Activated naive CD8-positive, alpha-beta T cell treated with anti-CD3 and anti-CD28 coated beads, Interleukin-2, amount 50 U/mL, for 24 hours (primary cell): Measurements from ENCODE around the gene DDX49.
"Not testable (repeated sequence)": the region's sequence is repeated elsewhere in the genome, so short reads cannot be mapped to it uniquely, and the experiment has no call there.

Experiments
- ATAC-seq: fragments of 150-1000 bp; cut with Tn5 transposase; one replicate; pipeline ENCODE4 v1.10.0; 2021
- DNase-seq: peaks from one replicate; pipeline ENCODE4 v3.0.0; 2021
- H3K27ac Mint-ChIP-seq: one replicate; pipeline ENCODE4 v1.8.0; 2021; ENCODE audit warnings: mild to moderate bottlenecking, mixed read lengths
- H3K27me3 Mint-ChIP-seq: one replicate; pipeline ENCODE4 v1.8.0; 2021; ENCODE audit warnings: mixed read lengths
- H3K36me3 Mint-ChIP-seq: one replicate; pipeline ENCODE4 v1.8.0; 2021; ENCODE audit warnings: low read depth, mixed read lengths
- H3K4me1 Mint-ChIP-seq: one replicate; pipeline ENCODE4 v1.8.0; 2021; ENCODE audit warnings: mixed read lengths
- H3K4me3 Mint-ChIP-seq: one replicate; pipeline ENCODE4 v1.8.0; 2021; ENCODE audit warnings: mild to moderate bottlenecking, moderate library complexity, mixed read lengths
- H3K9me3 Mint-ChIP-seq: one replicate; pipeline ENCODE4 v1.8.0; 2021; ENCODE audit warnings: mixed read lengths

Gene DDX49

DNA sequence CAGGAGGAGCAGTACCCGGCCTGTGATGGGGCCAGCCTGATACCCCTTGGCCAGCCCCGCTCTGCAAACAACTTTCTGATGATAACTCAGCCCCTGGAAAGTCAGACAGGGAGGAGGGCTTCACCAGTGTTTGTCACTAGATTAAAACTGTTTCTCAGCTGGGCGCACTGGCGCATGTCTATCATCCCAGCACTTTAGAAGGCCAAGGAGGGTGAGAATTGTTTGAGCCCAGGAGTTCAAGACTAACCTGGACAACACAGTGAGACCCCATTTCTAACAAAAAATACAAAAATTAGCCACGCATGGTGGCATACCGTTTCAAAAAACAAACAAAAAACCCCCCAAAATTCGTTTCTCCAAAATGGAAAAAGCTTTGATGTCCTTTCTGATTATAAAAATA, 18.0 kb upstream of the DDX49 start:
- Mint-ChIP-seq H3K4me3 (no peak overlapping the region), H3K27ac (no peak overlapping the region)
- no peak for ATAC-seq

DNA sequence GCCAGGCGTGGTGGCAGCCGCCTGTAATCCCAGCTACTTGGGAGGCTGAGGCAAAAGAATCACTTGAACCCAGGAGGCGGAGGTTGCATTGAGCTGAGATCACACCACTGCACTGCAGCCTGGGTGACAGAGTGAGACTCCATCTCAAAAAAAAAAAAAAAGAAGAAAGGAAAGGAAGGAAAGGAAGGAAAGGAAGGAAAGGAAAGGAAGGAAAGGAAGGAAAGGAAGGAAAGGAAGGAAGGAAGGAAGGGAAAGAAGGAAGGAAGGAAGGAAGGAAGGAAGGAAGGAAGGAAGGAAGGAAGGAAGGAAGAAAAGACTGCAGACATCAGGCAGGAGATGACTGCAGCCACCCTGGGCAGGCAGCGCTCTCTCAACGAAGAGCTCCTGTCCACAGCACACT, 17.0 kb upstream of the DDX49 start:
- ATAC-seq, H3K4me1 Mint-ChIP-seq, DNase-seq, H3K27ac Mint-ChIP-seq, H3K4me3 Mint-ChIP-seq, H3K9me3 Mint-ChIP-seq, H3K36me3 Mint-ChIP-seq, H3K27me3 Mint-ChIP-seq: not testable (repeated sequence)

More for the DNA sequence above, 18.0 kb upstream of the DDX49 start:
- Mint-ChIP-seq H3K4me1 (peaks cover 5% of the 10 kb centered on the region), H3K36me3 (peaks cover 4% of the 10 kb centered on the region), H3K9me3 (no peaks in the 10 kb centered on the region), H3K27me3 (peaks cover 12% of the 10 kb centered on the region)
- DNase-seq: no peak

DNA sequence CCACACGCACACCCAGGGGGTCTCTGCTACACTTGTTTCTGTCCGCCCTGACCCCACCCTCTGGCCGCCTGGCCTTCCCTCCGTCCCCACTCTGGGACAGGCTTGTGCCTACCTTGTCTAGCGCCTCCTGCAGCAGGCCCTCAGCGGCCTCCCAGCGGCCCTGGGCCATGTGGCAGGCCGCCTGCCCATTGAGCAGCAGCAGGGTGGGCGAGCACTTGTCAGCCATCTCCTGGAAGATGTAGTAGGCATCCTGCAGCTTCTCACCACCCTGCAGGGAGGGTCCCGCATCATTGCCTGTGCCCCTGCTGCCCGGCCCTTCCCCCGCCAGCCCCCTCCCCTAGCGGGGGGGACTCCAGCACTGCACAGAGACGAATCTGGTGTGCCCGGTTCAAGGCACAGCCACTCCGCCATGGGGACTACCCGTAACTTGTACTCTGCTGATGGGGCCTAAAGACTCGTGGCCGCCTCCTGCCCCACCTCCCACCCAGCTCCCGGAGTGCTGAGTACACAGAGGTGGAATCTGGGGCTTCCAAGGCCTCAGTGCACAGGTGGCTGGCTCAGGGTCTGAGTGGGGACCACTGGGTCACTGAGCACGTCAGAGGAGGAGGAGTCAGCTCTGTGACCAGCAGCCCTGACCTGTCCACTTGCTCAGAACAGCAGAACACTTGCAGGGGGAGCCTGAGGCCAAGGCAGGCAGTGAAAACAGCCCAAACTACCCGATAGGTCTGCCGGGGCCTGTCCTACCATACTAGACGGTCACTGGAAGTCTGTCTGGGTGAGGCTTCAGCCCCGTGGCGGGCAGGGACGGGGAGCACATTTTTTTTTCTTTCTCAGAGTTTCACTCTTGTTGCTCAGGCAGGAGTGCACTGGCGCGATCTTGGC, 16.1 kb upstream of the DDX49 start:
- no peaks in the 10 kb centered on the region for H3K4me1 Mint-ChIP-seq
- DNase-seq: no peak
- H3K36me3 Mint-ChIP-seq: peaks cover 4% of the 10 kb centered on the region
- no peak overlapping the region for H3K27ac Mint-ChIP-seq
- no peak for ATAC-seq
- H3K9me3 Mint-ChIP-seq: no peaks in the 10 kb centered on the region
- H3K4me3 Mint-ChIP-seq: no peak overlapping the region
- no peaks in the 10 kb centered on the region for H3K27me3 Mint-ChIP-seq

DNA sequence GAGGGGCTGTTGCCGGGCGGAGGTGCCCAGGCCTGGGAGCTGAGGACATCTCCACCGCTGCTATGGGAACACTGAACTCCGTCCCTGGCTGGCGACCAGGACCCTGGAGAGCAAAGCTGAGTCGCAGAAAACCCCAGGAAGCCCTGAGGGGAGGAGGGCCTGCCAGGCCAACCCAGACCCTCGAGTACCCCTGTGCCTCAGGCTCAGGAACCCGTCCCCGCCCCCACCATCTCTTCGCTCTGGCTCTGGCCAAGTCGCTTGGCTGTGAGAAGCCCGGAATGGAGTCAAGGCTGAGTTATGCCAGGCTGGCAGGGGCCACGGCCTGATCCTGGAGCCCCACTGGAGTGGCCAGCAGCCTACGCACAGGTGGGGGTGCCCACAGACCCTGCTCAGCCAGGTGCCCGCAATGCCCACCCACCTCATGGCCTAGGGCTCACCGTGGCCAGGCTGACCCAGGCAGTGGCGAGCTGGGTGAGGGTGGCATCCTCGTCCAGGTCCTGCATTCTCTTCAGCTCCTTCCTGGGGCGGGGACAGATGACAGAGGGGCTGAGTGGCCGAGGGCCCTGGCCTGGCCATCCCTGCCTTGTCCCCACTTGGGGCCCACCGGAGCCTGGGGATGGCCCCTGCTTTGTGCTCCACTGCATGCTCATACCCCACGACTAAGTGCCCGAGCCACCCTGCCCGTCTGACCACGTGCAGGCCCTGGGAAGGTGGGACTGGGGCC, 15.0 kb upstream of the DDX49 start:
- no peaks in the 10 kb centered on the region for H3K9me3 Mint-ChIP-seq
- no peak overlapping the region for H3K27ac Mint-ChIP-seq
- no peaks in the 10 kb centered on the region for H3K27me3 Mint-ChIP-seq
- ATAC-seq: no peak
- DNase-seq: no peak
- H3K36me3 Mint-ChIP-seq: peaks cover 4% of the 10 kb centered on the region
- no peaks in the 10 kb centered on the region for H3K4me1 Mint-ChIP-seq
- no peak overlapping the region for H3K4me3 Mint-ChIP-seq

DNA sequence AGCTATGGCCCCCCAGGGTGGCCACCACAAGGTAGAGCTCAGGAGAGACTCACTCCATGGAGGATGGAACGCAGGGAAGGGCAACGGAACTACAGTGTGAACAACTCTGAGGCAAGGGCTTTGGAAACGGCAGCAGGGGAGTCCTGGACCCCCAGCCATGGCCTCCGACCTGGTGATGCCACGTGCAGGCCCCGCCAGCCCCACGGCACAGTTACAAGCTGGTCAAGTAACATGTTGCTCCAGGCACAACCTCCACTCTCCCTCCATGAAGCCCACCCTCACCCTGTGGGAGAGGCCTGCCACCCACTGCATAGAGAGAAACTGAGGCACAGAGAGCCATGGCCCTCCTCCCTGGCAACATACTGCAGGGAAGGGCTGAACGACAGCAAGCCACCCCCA, 14.5 kb upstream of the DDX49 start:
- Mint-ChIP-seq H3K27me3 (no peaks in the 10 kb centered on the region), H3K9me3 (no peaks in the 10 kb centered on the region), H3K27ac (no peak overlapping the region)

DNA sequence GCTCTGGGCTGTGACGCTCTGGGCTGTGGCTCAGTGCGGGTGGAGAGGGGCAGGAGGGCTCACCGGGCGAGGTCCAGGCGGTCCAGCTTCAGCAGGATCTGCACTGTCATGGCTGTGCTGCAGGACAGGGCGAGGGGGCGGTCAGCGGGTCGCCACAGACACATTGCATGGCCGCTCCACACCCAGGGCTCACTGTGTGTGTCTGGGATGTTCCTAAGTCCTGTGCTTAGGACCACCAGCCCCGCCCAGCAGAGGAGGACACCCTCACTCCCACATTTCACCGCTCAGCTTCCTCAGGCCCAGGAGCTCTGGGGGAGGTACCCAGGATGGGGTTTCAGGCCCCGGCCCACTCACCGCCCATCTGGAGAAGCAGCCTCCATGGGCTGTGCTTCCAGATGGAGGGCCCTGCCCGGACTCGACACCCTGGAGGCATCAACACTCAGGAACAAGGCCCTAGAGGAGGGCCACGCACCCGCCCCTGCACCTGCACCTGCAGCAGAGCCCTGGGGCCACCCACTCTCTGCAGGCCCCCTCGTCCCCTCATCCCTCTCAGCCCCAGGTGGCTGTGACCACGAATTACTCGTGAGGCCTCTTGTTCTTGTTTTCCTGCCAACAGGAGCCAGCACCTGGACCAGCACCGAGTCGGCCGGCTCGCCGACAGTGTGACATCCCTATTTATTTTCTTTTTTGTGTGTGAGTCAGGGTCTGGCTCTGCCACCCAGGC, 13.8 kb upstream of the DDX49 start:
- Mint-ChIP-seq H3K27ac (no peak overlapping the region), H3K4me1 (no peaks in the 10 kb centered on the region), H3K36me3 (peaks cover 7% of the 10 kb centered on the region), H3K27me3 (no peaks in the 10 kb centered on the region), H3K4me3 (no peak overlapping the region), H3K9me3 (no peaks in the 10 kb centered on the region)
- DNase-seq: no peak
- no peak for ATAC-seq

More for the DNA sequence above, 14.5 kb upstream of the DDX49 start:
- no peak for DNase-seq
- Mint-ChIP-seq H3K36me3 (peaks cover 7% of the 10 kb centered on the region), H3K4me1 (no peaks in the 10 kb centered on the region), H3K4me3 (no peak overlapping the region)
- no peak for ATAC-seq

DNA sequence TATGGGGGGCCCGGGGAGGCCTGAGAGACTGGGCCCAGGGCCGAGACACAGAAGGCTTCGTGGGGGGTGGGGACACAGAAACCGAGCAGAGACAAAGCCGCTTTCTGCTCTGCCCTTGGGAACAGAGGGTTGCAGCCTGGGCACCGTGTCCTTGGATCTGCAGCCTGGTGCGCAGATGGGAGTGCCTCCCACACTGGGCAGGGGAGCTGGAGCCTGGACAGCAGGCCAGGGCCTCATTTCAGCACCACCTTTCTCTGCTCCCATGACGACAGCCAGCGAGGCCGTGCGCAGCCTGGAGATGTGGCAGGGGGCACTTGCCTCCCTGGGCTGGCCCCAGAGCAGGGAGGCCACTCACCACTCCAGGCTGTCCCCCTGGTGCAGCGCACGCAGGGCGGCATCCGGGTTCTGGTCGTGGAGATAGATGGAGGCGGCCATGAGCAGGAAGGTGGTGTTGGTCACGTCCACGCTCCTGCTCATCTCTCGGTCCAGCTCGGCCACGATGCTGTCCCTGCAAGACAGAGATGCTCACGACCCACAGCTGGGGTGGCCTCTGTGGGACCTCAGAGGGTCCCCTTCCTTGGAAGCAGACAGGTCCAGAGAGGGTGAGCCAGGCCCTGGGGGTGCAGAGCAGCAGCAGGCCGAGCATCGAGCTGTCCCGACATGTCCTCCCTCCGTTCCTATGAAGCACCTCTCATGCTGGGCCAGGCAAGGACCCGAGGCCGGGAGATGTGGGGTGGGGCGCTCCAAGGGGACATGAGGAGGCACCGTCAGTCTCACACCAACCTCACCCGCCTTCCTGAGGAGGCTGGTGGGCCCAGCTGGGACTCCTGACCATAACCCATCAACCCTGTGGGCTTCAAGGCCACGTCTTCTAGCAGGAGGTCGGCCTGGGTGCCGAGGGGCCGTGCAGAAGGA, 12.7 kb upstream of the DDX49 start:
- DNase-seq (no peak), ATAC-seq (no peak)
- Mint-ChIP-seq H3K27me3 (no peaks in the 10 kb centered on the region), H3K4me1 (no peaks in the 10 kb centered on the region), H3K4me3 (no peak overlapping the region), H3K36me3 (peaks cover 7% of the 10 kb centered on the region), H3K9me3 (no peaks in the 10 kb centered on the region), H3K27ac (no peak overlapping the region)

DNA sequence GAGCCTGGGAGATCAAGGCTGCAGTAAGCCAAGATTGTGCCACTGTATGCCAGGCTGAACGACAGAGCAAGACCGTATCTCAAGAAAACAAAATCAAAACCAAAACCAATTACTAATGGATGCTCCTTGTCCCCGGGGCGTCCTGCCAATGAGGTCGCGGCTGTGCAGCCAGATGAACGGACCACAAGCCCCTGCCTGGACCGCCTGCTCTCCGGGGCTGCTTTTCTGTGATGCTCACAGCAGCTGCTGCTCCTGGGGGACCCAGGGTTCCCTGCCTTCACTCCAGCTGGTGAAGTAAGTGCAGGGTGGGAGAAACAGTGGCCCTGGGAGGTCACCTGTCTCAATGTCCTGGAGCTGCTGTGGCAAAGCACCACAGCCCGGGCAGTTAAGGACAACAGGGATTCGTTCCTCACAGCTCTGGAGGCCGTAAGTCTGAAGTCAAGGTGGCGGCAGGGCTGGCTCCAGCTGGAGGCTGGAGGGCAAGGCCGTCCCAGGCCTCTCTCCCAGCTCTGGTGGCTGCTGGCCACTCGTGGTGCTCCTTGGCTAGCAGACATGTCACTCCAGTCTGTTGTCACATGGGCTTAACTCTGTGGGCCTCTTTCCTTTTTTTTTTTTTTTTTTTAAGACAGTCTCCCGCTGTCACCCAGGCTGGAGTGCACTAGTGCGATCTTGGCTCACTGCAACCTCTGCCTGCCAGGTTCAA, 10.4 kb upstream of the DDX49 start:
- DNase-seq: no peak
- H3K36me3 Mint-ChIP-seq: peaks cover 16% of the 10 kb centered on the region
- no peak overlapping the region for H3K27ac Mint-ChIP-seq
- peaks cover 5% of the 10 kb centered on the region for H3K4me1 Mint-ChIP-seq
- ATAC-seq: no peak
- H3K9me3 Mint-ChIP-seq: no peaks in the 10 kb centered on the region
- no peak overlapping the region for H3K4me3 Mint-ChIP-seq
- no peaks in the 10 kb centered on the region for H3K27me3 Mint-ChIP-seq

DNA sequence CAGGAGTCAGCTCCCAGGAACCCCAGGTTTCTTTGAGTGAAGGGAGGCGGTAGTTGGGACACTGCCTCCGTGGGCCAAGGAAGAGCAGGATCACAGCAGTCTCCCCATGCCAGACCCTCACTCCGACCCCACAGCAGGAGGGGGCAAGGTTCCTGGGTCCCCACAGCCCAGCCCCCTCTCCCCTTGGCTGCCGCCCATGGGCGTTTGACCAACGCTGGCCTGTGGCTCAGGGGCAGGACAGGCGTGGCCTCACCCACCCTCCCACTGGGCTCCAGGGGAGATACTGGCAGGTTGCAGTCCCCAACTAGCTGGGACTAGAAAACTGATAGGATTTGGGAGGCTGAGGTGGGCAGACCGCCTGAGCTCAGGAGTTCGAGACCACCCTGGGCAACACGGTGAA, 9.5 kb upstream of the DDX49 start:
- Mint-ChIP-seq H3K4me1 (peaks cover 6% of the 10 kb centered on the region), H3K36me3 (peaks cover 17% of the 10 kb centered on the region), H3K9me3 (no peaks in the 10 kb centered on the region), H3K27ac (no peak overlapping the region), H3K27me3 (no peaks in the 10 kb centered on the region), H3K4me3 (no peak overlapping the region)
- ATAC-seq (no peak), DNase-seq (no peak)

DNA sequence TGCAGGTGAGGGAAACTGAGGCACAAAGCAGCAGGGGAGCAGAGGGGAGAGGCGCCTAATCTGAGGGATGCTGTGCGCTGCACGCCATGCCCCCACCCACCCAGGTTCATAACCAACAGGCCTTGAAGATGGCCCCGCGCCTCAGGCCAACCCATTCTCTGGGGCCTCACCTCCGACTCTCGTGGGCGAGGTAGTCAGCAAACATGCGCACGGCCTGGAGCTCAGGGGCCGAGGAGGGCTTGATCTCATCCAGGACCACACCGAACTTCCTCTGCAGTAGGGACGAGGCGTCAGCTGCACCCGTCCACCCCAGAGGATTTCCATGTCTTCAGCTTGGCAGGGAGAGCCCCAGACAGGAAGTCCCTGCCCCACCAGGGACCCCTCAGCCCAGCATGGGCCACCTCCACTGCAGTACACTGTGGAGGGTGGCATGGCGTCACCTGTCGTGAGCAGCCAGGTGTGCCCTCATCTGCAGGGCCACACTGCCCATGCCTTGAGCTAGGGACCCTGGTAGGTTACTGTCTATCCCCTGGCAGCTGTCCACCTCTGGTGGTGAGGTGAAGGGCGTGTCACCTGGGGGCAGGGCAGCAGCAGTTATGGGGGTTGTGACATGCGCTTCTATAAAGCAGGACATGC, 8.6 kb upstream of the DDX49 start:
- no peak for ATAC-seq
- DNase-seq: no peak
- H3K4me3 Mint-ChIP-seq: no peak overlapping the region

DNA sequence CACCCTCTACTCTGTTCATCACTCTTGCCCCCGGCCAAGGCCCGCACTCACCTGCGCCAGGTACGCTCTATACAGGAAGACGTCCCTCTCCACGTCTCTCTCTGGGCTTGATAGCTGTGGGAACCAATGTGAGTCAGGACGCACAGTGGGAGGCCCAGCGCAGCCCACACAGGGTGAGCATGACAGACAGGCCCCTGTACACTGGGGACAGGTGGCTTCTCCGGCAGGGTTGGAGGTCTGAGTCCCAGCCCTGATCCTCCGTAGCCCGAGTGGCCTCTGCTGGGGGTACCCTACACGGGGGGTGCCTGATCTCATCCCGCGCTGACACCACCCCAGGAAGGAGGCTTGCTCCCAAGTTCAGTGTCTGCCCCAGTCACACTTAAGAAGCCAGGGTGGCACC, 6.6 kb upstream of the DDX49 start:
- Mint-ChIP-seq H3K36me3 (peaks cover 24% of the 10 kb centered on the region), H3K27me3 (no peaks in the 10 kb centered on the region), H3K9me3 (no peaks in the 10 kb centered on the region), H3K4me1 (peaks cover 26% of the 10 kb centered on the region), H3K27ac (no peak overlapping the region), H3K4me3 (no peak overlapping the region)
- ATAC-seq (no peak), DNase-seq (no peak)

More for the DNA sequence above, 8.6 kb upstream of the DDX49 start:
- no peak overlapping the region for H3K27ac Mint-ChIP-seq
- H3K36me3 Mint-ChIP-seq: peaks cover 17% of the 10 kb centered on the region
- no peaks in the 10 kb centered on the region for H3K9me3 Mint-ChIP-seq
- H3K4me1 Mint-ChIP-seq: peaks cover 12% of the 10 kb centered on the region
- H3K27me3 Mint-ChIP-seq: no peaks in the 10 kb centered on the region

DNA sequence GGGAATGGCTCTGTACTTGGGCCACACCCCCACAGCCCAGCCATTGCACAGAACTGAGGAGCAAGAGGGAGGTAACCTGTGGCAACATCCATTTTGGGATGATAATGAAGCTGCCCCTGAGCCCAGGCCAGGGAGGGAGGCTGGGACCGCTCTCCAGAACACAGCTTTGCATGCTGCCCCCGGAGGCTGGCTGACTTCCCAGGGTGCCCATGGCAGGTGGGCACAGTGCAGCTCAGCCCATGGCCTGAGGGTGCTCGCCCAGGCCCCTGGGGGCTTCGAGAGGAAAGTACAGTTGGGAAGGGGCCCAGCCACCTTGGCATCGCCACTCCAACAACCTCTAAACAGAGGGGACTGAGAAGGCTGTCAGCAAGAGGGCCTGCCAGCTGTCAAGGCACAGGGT, 6.0 kb upstream of the DDX49 start:
- ATAC-seq: no peak
- no peak overlapping the region for H3K27ac Mint-ChIP-seq
- H3K4me1 Mint-ChIP-seq: peaks cover 30% of the 10 kb centered on the region
- H3K4me3 Mint-ChIP-seq: no peak overlapping the region
- H3K27me3 Mint-ChIP-seq: no peaks in the 10 kb centered on the region
- H3K9me3 Mint-ChIP-seq: no peaks in the 10 kb centered on the region
- no peak for DNase-seq
- peaks cover 24% of the 10 kb centered on the region for H3K36me3 Mint-ChIP-seq

DNA sequence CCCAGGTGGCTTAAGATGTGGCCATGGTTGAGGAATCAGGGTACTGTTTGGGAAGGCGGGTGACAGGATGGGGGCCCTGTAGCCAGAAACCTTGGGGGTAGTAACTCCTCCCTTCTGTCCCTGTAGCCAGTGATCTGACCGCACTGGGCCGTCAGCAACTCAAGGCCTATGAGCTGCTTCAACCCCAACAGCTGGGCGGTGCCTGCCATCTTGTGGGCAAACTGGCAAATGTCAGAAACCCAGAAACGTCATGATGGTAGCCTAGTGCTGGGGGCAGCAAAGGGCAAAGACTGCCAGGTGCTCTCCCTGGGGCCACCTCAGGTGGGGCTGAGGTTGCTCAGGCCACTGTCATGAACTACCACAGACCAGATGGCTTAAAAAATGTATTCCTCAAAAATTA, 3.9 kb upstream of the DDX49 start:
- peaks cover 48% of the 10 kb centered on the region for H3K4me1 Mint-ChIP-seq

More for the DNA sequence above, 3.9 kb upstream of the DDX49 start:
- peak overlapping the region; percentile 39 for H3K27ac Mint-ChIP-seq
- H3K27me3 Mint-ChIP-seq: peaks cover 3% of the 10 kb centered on the region
- H3K9me3 Mint-ChIP-seq: no peaks in the 10 kb centered on the region
- H3K36me3 Mint-ChIP-seq: peaks cover 32% of the 10 kb centered on the region
- no peak for ATAC-seq
- DNase-seq: peak; percentile 51
- H3K4me3 Mint-ChIP-seq: no peak overlapping the region
